ENCODE measurements around the gene TTC1. TPM values are rescaled to one million over a fixed set of nuclear protein-coding genes. Genes with fewer than 3 reads are reported as not detected.

TTC1 gene
- total and polyA plus RNA-seq, 2 of the 8 experiments (the other 6 are each of a cell fraction or from before 2014, with no cell fraction given): 25.1 to 63.9 TPM

- Histone ChIP-seq H3K4ac (replicated peaks; ENCODE audit: insufficient read length, low read depth, low read length) (no peak overlapping the region), H3K27me3 (replicated peaks in 1 of 4; ENCODE audit: control insufficient read depth in 3 of 4, extremely low read depth in 1 of 4, insufficient read depth in 3 of 4, low read length in 3 of 4) (peaks cover 2 to 15% (median 10%) of the 10 kb centered on the region in 4 experiments; a peak in 6 of 7 replicates), H4K8ac (ENCODE audit: extremely low read depth, insufficient read depth, low read length) (0 out of 2 replicates have a peak overlapping the region, but pooled peaks have one; percentile 29), H2AK5ac (ENCODE audit: low read depth, low read length) (no peak overlapping the region), H2BK15ac (ENCODE audit: low read length) (no peak overlapping the region), H3K14ac (ENCODE audit: insufficient read length) (no peak overlapping the region), H3K4me3 (ENCODE audit: extremely low read depth in 1 of 4, insufficient read depth in 2 of 4, low read depth in 3 of 4, low read length in 4 of 4) (no peak overlapping the region), H3K4me2 (ENCODE audit: insufficient read depth in 1 of 2, low read depth in 2 of 2, low read length in 2 of 2) (no peak overlapping the region), H3K9ac (replicated peaks in 1 of 4; ENCODE audit: extremely low read depth in 1 of 4, low read depth in 3 of 4, low read length in 3 of 4) (no peak overlapping the region), H2BK20ac (ENCODE audit: low read length) (no peak overlapping the region), H4K5ac (ENCODE audit: insufficient read length, low read depth, low read length) (no peak overlapping the region), H2BK12ac (ENCODE audit: low read depth, low read length) (no peak overlapping the region), H2BK5ac (ENCODE audit: low read depth, low read length) (no peak overlapping the region), H3K56ac (replicated peaks; ENCODE audit: insufficient read length, low read depth, low read length) (no peak overlapping the region), H3K79me1 (ENCODE audit: low read depth, low read length) (no peaks in the 10 kb centered on the region), H3K23ac (ENCODE audit: insufficient read length) (no peak overlapping the region), H2BK120ac (replicated peaks; ENCODE audit: low read depth, low read length) (no peak overlapping the region), H4K91ac (replicated peaks; ENCODE audit: insufficient read length, low read length) (no peak overlapping the region), H4K20me1 (replicated peaks in 1 of 2; ENCODE audit: control insufficient read depth in 1 of 2, insufficient read depth in 2 of 2, low read length in 2 of 2) (no peaks in the 10 kb centered on the region), H3K36me3 (ENCODE audit: control insufficient read depth in 2 of 4, insufficient read depth in 4 of 4, low read length in 3 of 4) (no peaks in the 10 kb centered on the region), H3K4me1 (replicated peaks in 1 of 4; ENCODE audit: control insufficient read depth in 3 of 4, insufficient read depth in 4 of 4, low read length in 3 of 4) (peaks cover 0 to 2% (median 0%) of the 10 kb centered on the region in 4 experiments; a peak in 1 of 7 replicates), H2AFZ (ENCODE audit: low read length) (no peak overlapping the region), H3K27ac (ENCODE audit: low read depth, low read length) (no peak overlapping the region), H3K23me2 (ENCODE audit: low read depth, low read length) (no peaks in the 10 kb centered on the region; the same call in 1 of the 2 replicates), H3K18ac (ENCODE audit: extremely low read depth, low read length) (no peak overlapping the region), H3K9me3 (ENCODE audit: insufficient read depth in 2 of 2, low read depth in 1 of 2, low read length in 1 of 2) (no peaks in the 10 kb centered on the region), H3K79me2 (ENCODE audit: control insufficient read depth in 1 of 2, insufficient read depth in 2 of 2, low read length in 2 of 2) (no peaks in the 10 kb centered on the region)
- POLR2A ChIA-PET (ENCODE audit: partially characterized antibody): no interaction called here
- WGBS, 2 experiments (ENCODE audit: extremely low coverage in 1 of 2, insufficient coverage in 1 of 2, insufficient read length in 1 of 2, insufficient replicate concordance in 2 of 2, low coverage in 1 of 2, low lambda C conversion rate in 2 of 2, missing lambda C conversion rate in 1 of 2): 86% methylated on average over 8 of the region's 8 CpGs; no CpG with 5 or more reads in 1 of the 2 experiments
- CTCF ChIA-PET (ENCODE audit: partially characterized antibody): no interaction called here
- FAIRE-seq (no peak), DNase-seq (ENCODE audit: low read depth in 1 of 2, low spot score in 2 of 2) (no peak)
- TF ChIP-seq BACH1 (IDR thresholded peaks at IDR 0.05; ENCODE audit: low read length) (no peak), RBBP5 (IDR thresholded peaks at IDR 0.05; ENCODE audit: borderline replicate concordance, low read depth, low read length) (no peak), SP1 (IDR thresholded peaks at IDR 0.05; ENCODE audit: low read depth, low read length) (no peak), TCF12 (IDR thresholded peaks at IDR 0.05; ENCODE audit: low read depth, low read length) (no peak), ZNF274 (IDR thresholded peaks at IDR 0.05; ENCODE audit: borderline replicate concordance, extremely low read depth, low read length) (no peak), RFX5 (IDR thresholded peaks at IDR 0.05; ENCODE audit: borderline replicate concordance, low read depth, low read length) (no peak), FOSL1 (IDR thresholded peaks at IDR 0.05; ENCODE audit: insufficient read depth, low read depth, low read length) (no peak), SRF (IDR thresholded peaks at IDR 0.05; ENCODE audit: low read depth, low read length) (no peak), YY1 (IDR thresholded peaks at IDR 0.05; ENCODE audit: low read depth, low read length) (no peak), TAF1 (IDR thresholded peaks at IDR 0.05; ENCODE audit: low read depth, low read length) (no peak), KDM1A (IDR thresholded peaks at IDR 0.05; ENCODE audit: borderline replicate concordance, low read length) (no peak), HDAC2 (IDR thresholded peaks at IDR 0.05; ENCODE audit: borderline replicate concordance in 1 of 2, low read depth in 2 of 2, low read length in 2 of 2) (no peak), KDM5A (IDR thresholded peaks at IDR 0.05; ENCODE audit: low read length) (no peak)
These were observed 26.3 kb upstream of the TTC1 start for GRCh38 chr5:159982421-159983173.

Measured in H1 (cell line).